Esophagus muscularis mucosa (tissue), 4 donors: Measurements from ENCODE around the gene NVL. TPM values are rescaled to one million over a fixed set of nuclear protein-coding genes. Genes with fewer than 3 reads are reported as not detected.

Source experiments
- DNase-seq: peaks from one replicate; pipeline ENCODE4 v3.0.0-alpha.2; 2017; ENCODE audit errors: extremely low spot score
- H3K27ac ChIP-seq, 4 donors: fragments of 200-600 bp; sonication (generic); replicated peaks in 1 of 4; 1 replicate in 3 of 4; 2 replicates in 1 of 4; pipeline ENCODE4 v1.5.1; 2016 to 2019; ENCODE audit warnings: mild to moderate bottlenecking in 1 of 4
- H3K27me3 ChIP-seq, 4 donors: fragments of 200-600 bp; sonication (generic); one replicate each; pipeline versions ENCODE4 v1.5.1 to v1.6.0; 2016 to 2019
- H3K36me3 ChIP-seq, 4 donors: fragments of 200-600 bp; sonication (generic); one replicate each; pipeline ENCODE4 v1.5.1; 2016 to 2019
- H3K4me1 ChIP-seq, 4 donors: fragments of 200-600 bp; sonication (generic); one replicate each; pipeline ENCODE4 v1.5.1; 2016 to 2019
- H3K4me3 ChIP-seq, 4 donors: fragments of 200-600 bp; sonication (generic); 1 replicate in 2 of 4; 2 replicates in 2 of 4; pipeline ENCODE4 v1.5.1; 2016 to 2019; ENCODE audit warnings: mild to moderate bottlenecking in 4 of 4, moderate library complexity in 1 of 4
- H3K9me3 ChIP-seq, 4 donors: fragments of 200-600 bp; sonication (generic); 1 replicate in 3 of 4; 2 replicates in 1 of 4; pipeline ENCODE4 v1.5.1; 2016 to 2019
- CTCF ChIP-seq, 3 experiments: fragments of 200-600 bp in 2 of 3; fragments of 450-650 bp in 1 of 3; sonication (generic) in 2 of 3; IDR thresholded peaks; one replicate each; pipeline ENCODE4 v1.5.1; 2017 to 2019; ENCODE audit warnings: antibody characterized with exemption in 3 of 3, mild to moderate bottlenecking in 2 of 3, moderate library complexity in 1 of 3
- EP300 ChIP-seq: sonication (generic); formaldehyde crosslinking; IDR thresholded peaks from one replicate; pipeline ENCODE4 v1.6.1; 2017; ENCODE audit warnings: antibody characterized with exemption
- POLR2A ChIP-seq: fragments of 450-650 bp; IDR thresholded peaks from one replicate; pipeline ENCODE4 v1.6.1; 2017; ENCODE audit warnings: antibody characterized with exemption, moderate library complexity, mild to moderate bottlenecking, low read depth
- POLR2AphosphoS5 ChIP-seq, 2 donors: sonication (generic); formaldehyde crosslinking; IDR thresholded peaks; one replicate each; pipeline ENCODE4 v1.6.1; 2017; ENCODE audit warnings: antibody characterized with exemption in 2 of 2
- WGBS: methylation state at CpG from one replicate; pipeline ENCODE4 v1.1.5; 2018; 5-methylcytosine and 5-hydroxymethylcytosine counted together
- intact Hi-C: fragments of 100-400 bp; cut with DNase I; formaldehyde crosslinking; loops from one replicate; pipeline ENCODE4 v1.15.1; 2023
- total RNA-seq, 4 donors: library from RNA; depleted of rRNA; stranded (reverse); fragments of >200 nt; gene quantifications; one replicate each; pipeline versions ENCODE4 v1.1.0 to v1.2.1, GENCODE V29; 2016

The NVL gene
- total RNA-seq, 4 donors from 2014 or later: 11.0 to 19.5 (median 15.9) TPM

GRCh38 chr1:224331326-224331725 is 1.4 kb upstream of the NVL start:
- 100% methylated on average over 2 of the region's 2 CpGs for WGBS
- H3K9me3 ChIP-seq: no peaks in the 10 kb centered on the region
- peaks cover 9 to 39% (median 29%) of the 10 kb centered on the region in 4 donors for H3K4me1 ChIP-seq
- H3K36me3 ChIP-seq: no peaks in the 10 kb centered on the region
- peak overlapping the region in 1 of 4 donors; percentile 75 for H3K4me3 ChIP-seq
- intact Hi-C loops: loop anchor here (5.0 to 10.0 kb wide), 2 partner anchors 123 to 159 kb away; no protein-coding TSS in a partner anchor
- DNase-seq: no peak
- H3K27me3 ChIP-seq: no peaks in the 10 kb centered on the region
- TF ChIP-seq POLR2AphosphoS5 (IDR thresholded peaks at IDR 0.05) (no peak), CTCF (IDR thresholded peaks at IDR 0.05) (no peak), POLR2A (no peak), EP300 (no peak)
- H3K27ac ChIP-seq: peak overlapping the region in 3 of 4 donors; percentile 85 to 89 (median 88)

DNA sequence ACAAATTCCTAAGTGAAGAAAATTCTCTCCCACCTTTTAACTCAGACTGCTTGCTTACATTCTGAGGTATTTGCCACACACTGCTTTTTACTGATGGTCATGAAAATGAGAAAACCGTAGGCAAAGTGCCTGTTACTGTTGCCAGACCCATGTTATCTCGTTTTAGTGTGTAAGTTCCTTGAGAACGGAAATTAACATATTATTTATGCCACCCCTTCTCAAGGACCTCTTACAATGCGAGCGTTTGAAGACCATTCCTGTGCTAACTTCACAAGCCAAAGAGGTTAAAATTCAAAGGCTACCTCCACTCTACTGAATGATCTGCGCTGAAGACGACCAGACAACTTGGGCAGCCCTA is 509 bp downstream of the NVL start:
- Histone ChIP-seq H3K4me1 (peaks cover 9 to 39% (median 29%) of the 10 kb centered on the region in 4 donors), H3K27ac (peak overlapping the region; percentile 85 to 93 (median 88)), H3K4me3 (peak overlapping the region; percentile 75 to 84 (median 82)), H3K9me3 (no peaks in the 10 kb centered on the region), H3K36me3 (peaks cover 0 to 16% (median 6%) of the 10 kb centered on the region in 4 donors), H3K27me3 (no peaks in the 10 kb centered on the region)
- intact Hi-C loops: no loop called here
- TF ChIP-seq POLR2AphosphoS5 (IDR thresholded peaks at IDR 0.05) (no peak), POLR2A (no peak), CTCF (IDR thresholded peaks at IDR 0.05) (no peak), EP300 (no peak)
- no peak for DNase-seq
- WGBS: 2% methylated on average over 7 of the region's 7 CpGs

GRCh38 chr1:224328644-224329043 is 1.3 kb downstream of the NVL start:
- no peak for DNase-seq
- H3K9me3 ChIP-seq: no peaks in the 10 kb centered on the region
- no peaks in the 10 kb centered on the region for H3K27me3 ChIP-seq
- 80% methylated on average over 6 of the region's 6 CpGs for WGBS
- peak overlapping the region; percentile 75 to 84 (median 82) for H3K4me3 ChIP-seq
- TF ChIP-seq POLR2A (no peak), EP300 (no peak), POLR2AphosphoS5 (IDR thresholded peaks at IDR 0.05) (no peak), CTCF (IDR thresholded peaks at IDR 0.05) (no peak)
- peaks cover 0 to 17% (median 6%) of the 10 kb centered on the region in 4 donors for H3K36me3 ChIP-seq
- H3K27ac ChIP-seq: no peak overlapping the region
- intact Hi-C loops: no loop called here
- H3K4me1 ChIP-seq: peaks cover 9 to 38% (median 29%) of the 10 kb centered on the region in 4 donors

DNA sequence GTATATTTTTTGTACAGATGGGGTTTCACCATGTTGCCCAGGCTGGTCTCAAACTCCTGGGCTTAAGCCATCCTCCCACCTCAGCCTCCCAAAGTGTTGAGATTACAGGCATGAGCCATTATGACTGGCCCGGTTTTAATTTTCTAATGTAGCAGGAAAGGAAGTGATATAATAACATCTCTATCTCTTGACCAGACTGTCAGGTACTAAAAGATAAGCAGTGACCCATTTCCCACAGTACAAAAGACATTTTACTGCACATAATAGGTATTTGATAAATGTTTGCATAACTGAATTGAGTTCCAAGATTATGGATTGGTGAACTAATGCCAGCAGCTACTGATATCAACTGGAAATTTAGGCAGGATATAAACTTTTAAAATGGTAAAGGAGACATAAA is 4.0 kb downstream of the NVL start:
- Histone ChIP-seq H3K4me3 (no peak overlapping the region), H3K9me3 (no peaks in the 10 kb centered on the region), H3K4me1 (peaks cover 9 to 28% (median 24%) of the 10 kb centered on the region in 4 donors), H3K36me3 (peaks cover 0 to 25% (median 8%) of the 10 kb centered on the region in 4 donors), H3K27me3 (no peaks in the 10 kb centered on the region), H3K27ac (no peak overlapping the region)
- DNase-seq: no peak
- TF ChIP-seq CTCF (IDR thresholded peaks at IDR 0.05) (no peak), POLR2AphosphoS5 (IDR thresholded peaks at IDR 0.05) (no peak), EP300 (no peak), POLR2A (no peak)
- 83% methylated on average over 1 of the region's 1 CpG for WGBS
- intact Hi-C loops: no loop called here

- H3K4me1 ChIP-seq: no peaks in the 10 kb centered on the region
- H3K27me3 ChIP-seq: no peaks in the 10 kb centered on the region
- H3K4me3 ChIP-seq: no peak overlapping the region
- TF ChIP-seq EP300 (no peak), CTCF (IDR thresholded peaks at IDR 0.05) (no peak), POLR2AphosphoS5 (IDR thresholded peaks at IDR 0.05) (no peak), POLR2A (no peak)
- intact Hi-C loops: no loop called here
- H3K36me3 ChIP-seq: peaks cover 3 to 34% (median 17%) of the 10 kb centered on the region in 4 donors
- H3K9me3 ChIP-seq: no peaks in the 10 kb centered on the region
- no peak overlapping the region for H3K27ac ChIP-seq
- 100% methylated on average over 2 of the region's 2 CpGs for WGBS
- DNase-seq: no peak
Measured at GRCh38 chr1:224321706-224322105, 8.3 kb downstream of the NVL start.
